GM18508 (cell line): ENCODE measurements around the gene VEZF1.

ENCODE experiments used
- ATAC-seq: cut with Tn5 transposase; IDR thresholded peaks from one replicate; pipeline ENCODE4 v1.9.1; 2021; ENCODE audit warnings: moderate number of reproducible peaks; ENCODE audit not compliant: insufficient read depth, unreplicated experiment

VEZF1 gene

GRCh38 chr17:57999496-58000017, 11.5 kb upstream of the VEZF1 start:
- ATAC-seq: no peak

GRCh38 chr17:57999010-57999495, 11.0 kb upstream of the VEZF1 start:
- no peak for ATAC-seq

- ATAC-seq: no peak
These were observed 9.2 kb upstream of the VEZF1 start for GRCh38 chr17:57997085-57997809.

GRCh38 chr17:57995076-57995956, 7.3 kb upstream of the VEZF1 start:
- ATAC-seq: no peak

- no peak for ATAC-seq
These were observed 6.4 kb upstream of the VEZF1 start for GRCh38 chr17:57994436-57994835.

- no peak for ATAC-seq
These were observed 5.7 kb upstream of the VEZF1 start for GRCh38 chr17:57993471-57994365.

GRCh38 chr17:57991537-57991936, 3.5 kb upstream of the VEZF1 start:
- ATAC-seq: no peak

- ATAC-seq: no peak
These were observed 2.0 kb upstream of the VEZF1 start for GRCh38 chr17:57990037-57990436.

- ATAC-seq: no peak
These were observed 522 bp upstream of the VEZF1 start for GRCh38 chr17:57988301-57989250.

- ATAC-seq: no peak
These were observed 1.0 kb downstream of the VEZF1 start for GRCh38 chr17:57986841-57987580.

GRCh38 chr17:57985675-57985974, 2.4 kb downstream of the VEZF1 start:
- no peak for ATAC-seq

GRCh38 chr17:57984936-57985674, 2.9 kb downstream of the VEZF1 start:
- ATAC-seq: no peak

- ATAC-seq: no peak
These were observed 3.7 kb downstream of the VEZF1 start for GRCh38 chr17:57984261-57984890.

GRCh38 chr17:57983446-57983845, 4.6 kb downstream of the VEZF1 start:
- no peak for ATAC-seq

GRCh38 chr17:57982452-57983170, 5.4 kb downstream of the VEZF1 start:
- no peak for ATAC-seq

GRCh38 chr17:57980522-57980921, 7.5 kb downstream of the VEZF1 start:
- no peak for ATAC-seq

GRCh38 chr17:57979076-57979475, 9.0 kb downstream of the VEZF1 start:
- ATAC-seq: no peak
